Activated CD8-positive, alpha-beta memory T cell treated with anti-CD3 and anti-CD28 coated beads for 36 hours (primary cell): ENCODE data around the gene PADI1. TPM values are rescaled to one million over a fixed set of nuclear protein-coding genes. Genes with fewer than 3 reads are reported as not detected.

Source experiments
- CTCF ChIA-PET: fragments of 350-600 bp; sonication (Branson Sonifier 250); formaldehyde crosslinking; loops from one replicate; lab custom pipeline; 2021; ENCODE audit warnings: antibody characterized with exemption; lab: Charles Lee
- POLR2A ChIA-PET: fragments of 350-600 bp; sonication (Branson Sonifier 250); formaldehyde crosslinking; loops from one replicate; lab custom pipeline; 2021; ENCODE audit warnings: antibody characterized with exemption; lab: Charles Lee
- total RNA-seq, 2 experiments: library from RNA; stranded (reverse); gene quantifications; one replicate each; pipeline ENCODE4 v1.2.3, GENCODE V29; 2021

PADI1 gene
- total RNA-seq, 2 experiments from 2014 or later: not detected

- ChIA-PET POLR2A (no interaction called here), CTCF (no interaction called here)
These were observed 74.3 kb downstream of the PADI1 start for GRCh38 chr1:17278996-17279830.

- CTCF ChIA-PET: no interaction called here
- POLR2A ChIA-PET: no interaction called here
These were observed 75.5 kb downstream of the PADI1 start for GRCh38 chr1:17280436-17280835.

DNA sequence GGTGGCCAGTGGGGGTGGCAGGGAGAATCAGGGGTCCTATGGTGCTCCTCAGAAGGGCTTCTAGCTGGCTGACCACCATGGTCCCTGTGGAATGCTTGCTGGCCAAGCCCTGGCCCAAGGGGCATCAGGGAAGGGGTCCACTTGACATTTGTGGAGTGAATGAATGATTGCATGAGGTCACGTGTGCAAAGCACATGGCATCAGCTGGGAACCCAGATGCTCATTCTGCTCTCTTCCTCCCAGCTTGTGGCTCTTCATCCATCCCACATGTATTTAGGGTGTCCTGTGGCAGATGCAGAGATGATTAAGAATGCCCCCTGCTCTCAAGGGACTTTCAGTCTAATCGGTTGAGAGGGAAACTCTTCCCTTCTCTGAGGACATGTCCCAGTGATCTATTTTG is 76.0 kb downstream of the PADI1 start:
- POLR2A ChIA-PET: no interaction called here

GRCh38 chr1:17281775-17282181 is 76.8 kb downstream of the PADI1 start:
- POLR2A ChIA-PET: no interaction called here
- CTCF ChIA-PET: no interaction called here

More for the DNA sequence above, 76.0 kb downstream of the PADI1 start:
- CTCF ChIA-PET: no interaction called here

- POLR2A ChIA-PET: no interaction called here
- CTCF ChIA-PET: no interaction called here
These were observed 77.9 kb downstream of the PADI1 start for GRCh38 chr1:17282836-17283235.

GRCh38 chr1:17286646-17287045 is 81.7 kb downstream of the PADI1 start:
- ChIA-PET POLR2A (no interaction called here), CTCF (no interaction called here)

- CTCF ChIA-PET: no interaction called here
- POLR2A ChIA-PET: interaction anchor here (0.5 kb wide), 1 partner anchor 25 kb away, joined by 9 read pairs; no protein-coding TSS in a partner anchor
These were observed 82.3 kb downstream of the PADI1 start for GRCh38 chr1:17287130-17287776.

DNA sequence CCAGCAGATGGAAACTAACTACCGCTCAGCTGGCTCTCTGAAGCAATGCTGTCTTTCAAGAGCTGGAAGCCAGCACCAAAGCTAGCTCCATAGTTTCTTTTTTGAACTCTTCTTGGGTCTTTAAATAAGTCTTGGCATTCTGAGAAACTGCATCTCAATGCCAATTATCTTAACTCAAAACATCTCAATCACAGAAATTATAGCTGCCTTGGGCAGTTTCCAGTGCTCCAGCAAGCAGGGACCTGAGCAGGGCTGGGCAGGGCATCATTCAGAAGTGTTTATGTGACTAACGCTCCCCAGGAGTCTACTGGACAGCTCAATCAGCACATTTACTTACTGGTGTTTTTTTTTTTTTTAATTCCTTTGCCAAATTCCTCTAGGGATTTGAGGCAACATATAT is 84.8 kb downstream of the PADI1 start:
- ChIA-PET CTCF (no interaction called here), POLR2A (no interaction called here)

GRCh38 chr1:17290553-17290952 is 85.6 kb downstream of the PADI1 start:
- ChIA-PET POLR2A (no interaction called here), CTCF (no interaction called here)

DNA sequence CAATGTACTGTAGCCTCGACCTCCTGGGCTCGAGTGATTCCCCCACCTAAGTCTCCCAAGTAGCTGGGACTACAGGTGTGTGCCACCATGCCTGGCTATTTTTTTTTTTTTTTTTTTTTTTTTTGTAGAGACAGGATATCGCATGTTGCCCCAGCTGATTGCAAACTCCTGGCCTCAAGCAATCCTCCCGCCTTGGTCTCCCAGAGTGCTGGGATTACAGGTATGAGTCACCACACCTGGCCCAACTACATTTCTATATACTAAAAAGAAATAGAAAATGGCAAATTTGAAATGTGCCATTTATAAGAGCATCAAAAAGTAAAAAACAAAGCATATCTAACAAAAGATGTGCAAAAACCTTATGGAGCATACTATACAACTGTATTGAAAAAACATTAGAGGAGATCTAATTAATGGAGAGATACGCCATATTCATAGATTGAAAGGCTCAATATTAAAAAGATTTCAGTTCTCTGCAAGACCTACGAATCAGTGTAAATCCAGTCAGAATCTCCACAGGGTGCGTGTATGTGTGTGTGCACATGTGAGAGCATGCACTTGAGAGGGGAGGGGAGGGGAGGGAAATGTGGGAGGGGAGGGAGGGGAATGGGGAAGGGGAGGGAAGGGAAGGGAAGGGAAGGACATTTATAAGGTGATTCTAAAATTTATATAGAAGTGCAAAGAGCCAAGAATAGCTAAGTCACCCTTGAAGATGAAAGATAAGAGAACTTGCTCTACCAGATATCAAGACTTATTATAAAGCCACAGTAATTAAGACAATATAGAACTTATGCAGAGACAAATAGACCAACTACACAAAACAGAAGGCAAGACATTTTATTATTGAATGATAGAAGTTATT is 87.6 kb downstream of the PADI1 start:
- CTCF ChIA-PET: no interaction called here
- POLR2A ChIA-PET: no interaction called here

DNA sequence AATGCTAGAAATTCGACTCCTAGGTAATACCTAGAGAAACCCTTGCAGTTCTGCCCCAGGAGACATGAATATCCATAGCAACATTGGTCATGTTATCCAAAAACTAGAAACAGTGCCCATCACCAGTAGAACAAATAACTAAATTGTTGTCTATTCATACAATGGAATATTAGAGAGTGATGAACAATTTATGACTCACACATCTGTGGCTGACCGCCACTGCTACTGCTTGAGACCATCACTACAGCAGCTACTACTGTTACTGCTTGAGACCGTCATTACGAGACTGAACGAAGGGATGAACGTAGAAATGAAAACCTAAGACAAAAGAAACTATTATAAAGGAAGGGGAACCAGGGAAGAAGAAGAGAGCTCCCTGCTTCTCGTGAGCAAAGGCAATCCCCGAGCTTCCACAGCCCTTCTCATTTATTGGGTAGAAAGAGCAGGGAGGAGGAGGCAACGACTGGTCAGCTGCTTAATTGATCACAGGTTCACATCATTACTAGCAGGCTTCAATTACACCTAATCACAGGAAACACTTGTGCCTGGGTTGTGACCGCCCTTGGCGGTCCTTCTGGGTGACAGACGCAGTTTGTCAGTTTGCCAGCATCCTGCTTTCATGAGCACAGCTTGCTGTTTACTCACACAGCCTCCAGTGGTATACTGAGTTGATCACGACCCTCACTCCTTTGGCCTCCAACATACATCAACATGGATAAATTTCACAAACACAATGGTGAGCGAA is 88.9 kb downstream of the PADI1 start:
- CTCF ChIA-PET: no interaction called here

GRCh38 chr1:17295292-17295691 is 90.4 kb downstream of the PADI1 start:
- ChIA-PET POLR2A (no interaction called here), CTCF (no interaction called here)

More for the DNA sequence above, 88.9 kb downstream of the PADI1 start:
- POLR2A ChIA-PET: interaction anchor here (0.6 kb wide), 1 partner anchor 18 kb away, joined by 3 read pairs; no protein-coding TSS in a partner anchor

Other genes starting within 250 kb of the PADI1 start
- gene MFAP2, start 224.5 kb upstream of the PADI1 start, total RNA-seq: not detected
- gene ATP13A2, start 193.2 kb upstream of the PADI1 start, total RNA-seq: 10 to 100 TPM; 41.3 to 46.9 TPM
- 100 to 1,000 TPM; 151 to 155 TPM for gene SDHB, start 151.1 kb upstream of the PADI1 start, total RNA-seq
- gene PADI2, start 85.7 kb upstream of the PADI1 start, total RNA-seq: not detected
- gene PADI3, start 44.0 kb downstream of the PADI1 start, total RNA-seq: not detected
- under 1 TPM; 0.59 to 0.63 TPM for gene PADI4, start 103.1 kb downstream of the PADI1 start, total RNA-seq
- not detected for gene PADI6, start 167.1 kb downstream of the PADI1 start, total RNA-seq
- 100 to 1,000 TPM; 156 to 159 TPM for gene RCC2, start 234.5 kb downstream of the PADI1 start, total RNA-seq